Thyroid gland (tissue), 4 donors: Measurements from ENCODE around the gene TM9SF3.

Experiments used
- POLR2A ChIP-seq, 2 donors: fragments of 450-650 bp; IDR thresholded peaks; one replicate each; pipeline ENCODE4 v1.6.1; 2017; ENCODE audit warnings: antibody characterized with exemption in 2 of 2, mild to moderate bottlenecking in 2 of 2, moderate library complexity in 1 of 2
- TF ChIP-seq, protein P1 (sequence below), 6 experiments: fragments of 200-600 bp in 3 of 6; fragments of 450-650 bp in 3 of 6; sonication (generic) in 3 of 6; IDR thresholded peaks; one replicate each; pipeline ENCODE4 v1.5.1; 2016 to 2019; ENCODE audit warnings: antibody characterized with exemption in 6 of 6, mild to moderate bottlenecking in 2 of 6, inconsistent platforms in 1 of 6, moderate library complexity in 1 of 6

DNA sequence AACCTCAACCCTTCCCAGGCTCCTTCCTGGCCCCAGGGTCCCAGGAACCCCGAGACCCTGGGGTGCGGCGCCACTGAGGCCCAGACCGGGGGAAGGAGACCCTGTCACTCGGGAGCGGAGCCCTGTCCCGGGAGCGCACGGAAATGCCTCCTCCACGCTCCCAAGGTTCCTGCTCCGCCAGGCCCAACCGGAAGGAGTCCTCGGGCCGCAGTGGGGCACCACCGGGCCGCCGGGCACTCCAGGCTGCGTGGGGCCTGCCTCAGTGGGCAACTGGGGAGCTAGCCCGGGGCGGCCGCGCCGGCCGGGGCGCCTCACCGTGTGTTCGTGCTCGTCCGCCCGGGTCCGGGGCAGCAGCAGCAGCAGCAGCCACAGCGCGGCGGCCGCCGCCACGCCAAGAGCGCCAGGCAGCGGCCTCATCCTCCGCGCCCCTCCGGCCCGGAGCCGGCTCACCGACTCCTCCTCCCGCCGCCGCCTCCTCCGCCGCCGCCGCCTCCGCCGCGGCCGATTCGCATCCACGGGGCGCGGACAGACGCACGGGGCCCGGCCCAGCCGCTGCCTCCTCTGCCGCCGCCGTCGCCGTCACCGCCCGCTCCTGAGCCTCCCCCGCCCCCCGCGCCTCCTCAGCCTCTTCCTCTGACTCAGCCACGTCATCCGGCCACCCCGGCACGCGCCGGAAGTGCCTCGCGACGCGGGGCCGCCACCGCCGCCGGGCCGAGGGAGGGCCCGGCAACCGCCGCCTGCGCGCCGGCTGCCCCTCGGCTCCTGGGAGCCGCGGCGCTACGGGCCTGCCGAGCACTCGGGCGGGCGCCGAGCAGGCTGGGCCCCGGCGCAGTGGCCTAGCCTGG is at the start of gene TM9SF3:
- TF ChIP-seq POLR2A (IDR thresholded peaks at IDR 0.05): peak; percentile 84 to 96
- TF ChIP-seq, protein P1, sequence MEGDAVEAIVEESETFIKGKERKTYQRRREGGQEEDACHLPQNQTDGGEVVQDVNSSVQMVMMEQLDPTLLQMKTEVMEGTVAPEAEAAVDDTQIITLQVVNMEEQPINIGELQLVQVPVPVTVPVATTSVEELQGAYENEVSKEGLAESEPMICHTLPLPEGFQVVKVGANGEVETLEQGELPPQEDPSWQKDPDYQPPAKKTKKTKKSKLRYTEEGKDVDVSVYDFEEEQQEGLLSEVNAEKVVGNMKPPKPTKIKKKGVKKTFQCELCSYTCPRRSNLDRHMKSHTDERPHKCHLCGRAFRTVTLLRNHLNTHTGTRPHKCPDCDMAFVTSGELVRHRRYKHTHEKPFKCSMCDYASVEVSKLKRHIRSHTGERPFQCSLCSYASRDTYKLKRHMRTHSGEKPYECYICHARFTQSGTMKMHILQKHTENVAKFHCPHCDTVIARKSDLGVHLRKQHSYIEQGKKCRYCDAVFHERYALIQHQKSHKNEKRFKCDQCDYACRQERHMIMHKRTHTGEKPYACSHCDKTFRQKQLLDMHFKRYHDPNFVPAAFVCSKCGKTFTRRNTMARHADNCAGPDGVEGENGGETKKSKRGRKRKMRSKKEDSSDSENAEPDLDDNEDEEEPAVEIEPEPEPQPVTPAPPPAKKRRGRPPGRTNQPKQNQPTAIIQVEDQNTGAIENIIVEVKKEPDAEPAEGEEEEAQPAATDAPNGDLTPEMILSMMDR (IDR thresholded peaks at IDR 0.05): peak in 3 of 6 experiments; percentile 16 to 21 (median 17)
